AG10803 (cell line): Measurements from ENCODE around the gene SENP7.

ENCODE experiments used
- DNase-seq: peaks from one replicate; pipeline ENCODE4 v3.0.0; 2010; ENCODE audit warnings: low read depth
- H3K4me3 ChIP-seq: 2 replicates; pipeline ENCODE4 v1.5.1; 2011; ENCODE audit warnings: mild to moderate bottlenecking, low read length, control low read depth
- CTCF ChIP-seq: conservative IDR thresholded peaks from 2 replicates; pipeline ENCODE4 v1.5.1; 2011; ENCODE audit warnings: mild to moderate bottlenecking, low read length, control low read depth, inconsistent platforms

The SENP7 gene

GRCh38 chr3:101532783-101533602 lies 20.0 kb upstream of the SENP7 start:
- no peak overlapping the region for H3K4me3 ChIP-seq
- no peak for TF ChIP-seq CTCF
- no peak for DNase-seq

- H3K4me3 ChIP-seq, result no peak overlapping the region
- no peak for DNase-seq
- TF ChIP-seq CTCF, result no peak
Observed at GRCh38 chr3:101531473-101532086, 18.6 kb upstream of the SENP7 start.

GRCh38 chr3:101530686-101531047 lies 17.7 kb upstream of the SENP7 start:
- no peak for DNase-seq
- H3K4me3 ChIP-seq, result no peak overlapping the region
- no peak for TF ChIP-seq CTCF

- no peak for TF ChIP-seq CTCF
- DNase-seq, result no peak
- H3K4me3 ChIP-seq, result no peak overlapping the region
Observed at GRCh38 chr3:101529816-101530685, 17.0 kb upstream of the SENP7 start.

GRCh38 chr3:101527906-101528305 lies 14.9 kb upstream of the SENP7 start:
- no peak for DNase-seq
- TF ChIP-seq CTCF, result no peak

GRCh38 chr3:101527441-101527840 lies 14.4 kb upstream of the SENP7 start:
- no peak overlapping the region for H3K4me3 ChIP-seq
- DNase-seq, result no peak
- no peak for TF ChIP-seq CTCF

More at GRCh38 chr3:101527906-101528305, 14.9 kb upstream of the SENP7 start:
- no peak overlapping the region for H3K4me3 ChIP-seq
